NCI-H446 (cell line): Measurements from ENCODE around the gene LRP1B.

Experiments
- DNase-seq, 2 experiments: peaks; one replicate each; lab custom pipeline; 2025; lab: John Stamatoyannopoulos, UW

The LRP1B gene

DNA sequence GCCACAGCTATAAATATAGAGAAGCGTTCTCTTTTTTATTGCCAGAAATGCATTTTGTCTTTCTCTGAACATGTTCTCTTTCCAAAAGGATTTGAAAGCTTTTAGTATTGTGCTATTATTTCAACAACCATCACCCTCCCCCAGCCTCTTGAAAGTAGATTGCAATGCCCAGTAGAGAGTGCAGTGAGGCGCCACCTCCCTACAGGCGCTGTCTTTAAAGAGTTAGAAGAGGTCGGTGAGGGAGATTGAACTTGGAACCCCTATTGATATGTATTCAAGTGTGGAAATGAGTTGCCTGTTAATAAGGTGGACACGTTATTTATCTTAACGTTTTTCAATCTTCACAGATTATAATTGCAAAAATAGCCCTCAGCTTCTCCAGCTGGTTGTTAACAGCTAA is 360.3 kb downstream of the LRP1B start:
- DNase-seq = no peak

DNA sequence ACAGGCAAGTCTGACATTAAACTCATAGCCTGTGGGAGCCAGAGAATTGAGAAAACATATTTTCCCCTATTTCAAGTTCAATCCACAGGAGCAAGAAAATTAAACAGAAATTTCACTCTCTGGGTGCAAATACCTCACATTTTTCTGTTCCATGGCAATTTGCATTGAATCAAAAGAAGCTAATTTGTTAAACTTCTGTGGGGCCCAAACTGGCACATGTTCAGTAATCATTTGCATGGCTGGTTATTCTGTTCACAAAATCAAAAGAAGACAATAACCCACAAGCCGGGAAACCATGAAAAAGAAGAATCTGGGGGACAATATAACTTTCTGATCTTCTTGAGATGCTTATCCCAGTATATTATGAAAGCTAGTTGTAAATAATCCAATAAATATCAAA is 363.1 kb downstream of the LRP1B start:
- DNase-seq = no peak

DNA sequence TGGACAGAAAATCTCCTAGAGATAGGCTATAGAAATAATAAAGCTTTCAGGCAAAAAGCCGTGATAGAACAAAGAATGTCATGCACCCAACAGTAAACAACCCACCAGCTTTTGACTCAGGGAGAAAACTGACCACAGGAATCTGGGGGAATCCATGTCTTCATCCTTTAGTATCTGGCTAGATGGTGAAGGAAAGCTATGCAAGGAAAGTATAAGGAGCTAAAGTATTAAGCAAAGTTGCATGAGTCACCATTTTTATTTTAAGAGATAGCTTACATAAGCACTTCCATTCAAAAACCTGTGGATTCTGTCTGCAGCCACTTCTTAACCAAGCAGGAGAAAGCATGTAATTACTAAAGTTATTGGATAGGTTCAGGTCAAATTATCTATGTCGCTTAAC is 363.8 kb downstream of the LRP1B start:
- no peak for DNase-seq

DNA sequence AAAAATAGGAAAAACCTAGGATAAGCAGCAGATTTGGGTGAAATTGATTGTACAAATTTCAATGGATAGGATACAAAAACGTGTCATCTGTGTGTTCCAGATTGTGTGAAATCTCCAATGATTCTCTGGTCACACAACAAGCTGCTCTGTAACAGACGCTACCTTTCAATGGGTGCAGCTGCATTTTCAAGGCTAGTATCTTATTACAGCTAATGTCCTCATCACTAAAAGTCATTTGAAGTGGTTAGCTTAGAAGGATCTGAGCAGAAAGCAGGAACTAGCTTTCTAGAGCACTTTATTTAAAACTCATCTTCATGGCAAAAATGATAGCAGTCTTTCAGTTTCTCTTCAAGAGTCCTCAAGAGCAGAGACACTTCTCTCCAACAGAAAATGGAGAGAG is 364.6 kb downstream of the LRP1B start:
- DNase-seq = no peak

DNA sequence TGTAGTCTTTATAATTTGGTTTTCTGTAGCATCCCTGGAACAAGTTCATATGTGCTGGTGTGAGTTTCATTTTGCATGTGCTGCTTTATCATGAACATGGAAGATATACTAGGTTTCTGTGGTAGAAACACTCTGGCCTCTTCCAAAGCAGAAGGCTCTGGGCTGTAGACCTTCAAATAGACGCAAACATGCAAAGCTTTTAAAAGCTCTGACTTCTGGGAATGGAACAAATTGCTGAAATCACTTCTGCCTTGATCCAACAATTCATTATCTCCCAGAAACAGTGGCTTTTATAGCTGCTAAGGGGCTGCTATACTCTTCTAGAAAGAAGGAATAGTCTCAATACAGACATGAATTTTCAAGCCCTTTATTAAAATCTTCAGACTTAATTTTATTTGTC is 382.2 kb downstream of the LRP1B start:
- no peak for DNase-seq

DNA sequence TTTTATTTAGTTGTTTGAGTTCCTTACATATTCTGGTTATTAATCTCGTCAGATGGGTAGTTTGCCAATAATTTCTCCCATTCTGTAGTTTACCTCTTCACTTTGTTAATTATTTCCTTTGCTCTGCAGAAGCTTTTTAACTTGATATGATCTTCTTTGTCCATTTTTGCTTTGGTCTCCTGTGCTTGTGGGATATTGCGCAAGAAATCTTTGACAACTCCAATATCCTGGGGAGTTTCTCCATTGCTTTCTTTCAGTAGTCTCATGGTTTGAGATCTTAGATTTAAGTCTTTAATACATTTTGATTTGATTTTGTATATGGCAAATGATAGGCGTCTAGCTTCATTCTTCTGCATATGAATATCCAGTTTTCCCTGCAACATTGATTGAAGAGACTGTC is 389.2 kb downstream of the LRP1B start:
- DNase-seq = no peak

DNA sequence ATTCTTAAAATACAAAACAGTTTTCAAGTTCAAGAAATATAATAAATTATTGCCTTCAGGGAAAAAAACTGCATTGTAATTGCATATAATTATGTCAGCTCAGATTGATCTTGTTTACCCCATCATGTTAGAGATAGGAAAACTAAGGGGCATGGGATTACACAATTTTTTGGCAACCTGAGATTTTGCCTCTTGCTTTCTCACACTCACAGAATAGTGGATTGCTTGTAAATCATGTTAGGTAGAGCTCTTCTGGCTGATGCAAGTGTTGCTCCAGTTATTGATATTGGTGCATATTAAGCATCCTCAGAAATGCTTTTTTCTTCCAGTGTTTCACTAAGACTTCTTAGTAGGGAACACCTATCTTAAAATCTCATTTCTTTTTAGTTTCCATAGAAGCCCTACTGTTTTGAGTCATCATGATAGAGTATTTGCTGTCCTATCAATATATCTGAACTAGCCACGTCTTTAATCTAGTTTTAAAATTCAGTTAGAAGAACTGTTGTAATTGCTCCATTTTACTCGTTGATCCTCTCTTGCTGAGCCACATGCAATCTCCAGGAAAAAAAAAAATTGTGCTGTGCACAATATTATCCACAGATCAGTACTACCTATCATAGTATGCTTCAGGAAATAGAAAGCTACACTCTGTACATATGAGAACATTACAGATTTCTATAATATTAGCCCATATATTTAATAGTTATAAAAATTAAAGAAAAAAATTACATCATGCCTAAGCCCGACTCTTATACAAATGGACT is 393.1 kb downstream of the LRP1B start:
- no peak for DNase-seq

DNA sequence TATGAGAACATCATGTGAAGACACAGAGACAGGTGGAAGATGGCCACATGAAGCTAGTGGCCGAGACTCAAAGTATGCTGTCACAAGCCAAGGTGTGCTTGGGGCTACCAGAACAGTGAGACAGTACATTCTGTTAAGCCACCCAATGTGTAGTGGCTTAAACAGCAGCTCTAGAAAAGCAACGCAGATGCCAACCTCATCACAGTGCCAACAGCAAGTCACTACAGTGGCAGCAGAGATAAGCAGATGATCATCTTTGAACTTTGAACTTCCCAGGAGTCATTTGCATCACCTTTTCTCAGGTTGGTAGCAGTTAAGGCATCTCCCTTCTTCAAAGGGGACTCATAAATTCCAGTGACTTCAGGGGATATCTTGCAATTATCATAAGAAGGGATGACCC is 394.4 kb downstream of the LRP1B start:
- DNase-seq = no peak

DNA sequence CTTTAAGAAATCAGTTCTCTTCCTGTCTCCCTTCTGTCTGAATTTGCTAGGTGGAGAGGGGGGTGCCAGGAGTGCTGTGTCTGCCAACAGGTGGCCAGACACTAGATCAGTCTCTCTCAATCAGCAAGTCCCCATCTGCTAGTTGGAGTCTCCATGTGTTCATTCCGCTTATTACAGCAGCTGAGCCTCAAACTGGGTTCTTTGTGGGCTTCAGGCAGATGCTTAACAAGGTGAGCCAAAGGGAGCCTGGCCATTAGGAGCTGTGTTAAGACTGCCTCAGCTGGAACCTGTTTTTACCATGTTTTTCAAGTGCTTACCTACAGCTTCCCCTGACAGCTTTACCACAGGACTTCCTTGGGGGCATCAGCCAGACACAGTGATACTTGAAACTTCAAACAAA is 401.9 kb downstream of the LRP1B start:
- peak; percentile 24 to 80 for DNase-seq

DNA sequence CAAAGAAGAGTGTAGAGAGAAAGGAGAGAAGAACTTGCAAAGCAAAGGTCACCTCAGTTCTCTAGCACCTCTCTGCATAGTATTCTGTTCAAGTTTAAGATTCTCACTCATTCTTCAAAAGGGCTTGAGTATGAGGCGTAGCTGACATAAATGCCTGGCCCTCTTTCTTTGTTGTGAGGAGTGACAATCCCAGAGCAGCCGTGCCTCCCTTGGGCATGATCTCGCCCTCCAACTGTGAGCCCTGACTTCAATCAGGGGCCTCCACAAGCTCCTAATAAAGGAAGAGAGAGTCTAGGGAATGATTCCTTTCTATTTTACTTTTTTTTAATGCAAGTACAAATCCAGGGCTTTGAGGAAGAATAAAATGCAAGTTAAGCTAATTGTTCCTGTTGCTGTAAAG is 402.7 kb downstream of the LRP1B start:
- DNase-seq = no peak

DNA sequence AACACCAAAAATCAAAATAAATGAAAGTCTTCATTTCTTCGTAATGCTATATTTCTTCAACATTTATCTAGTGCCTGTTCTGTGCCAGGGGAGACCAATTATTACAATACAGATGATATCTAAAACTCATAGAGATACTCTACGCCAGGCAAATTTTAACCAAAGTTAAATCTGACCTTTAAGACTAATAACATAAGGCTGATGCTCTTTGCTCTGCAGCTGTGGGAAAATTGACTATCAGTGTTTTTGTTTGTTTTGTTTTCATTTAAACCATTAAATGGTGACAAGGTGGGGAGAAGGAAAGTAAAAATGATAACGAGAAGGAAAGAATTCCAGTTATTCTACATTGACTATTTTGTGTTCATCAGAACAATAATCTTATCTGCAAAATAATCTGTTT is 406.4 kb downstream of the LRP1B start:
- DNase-seq = no peak

DNA sequence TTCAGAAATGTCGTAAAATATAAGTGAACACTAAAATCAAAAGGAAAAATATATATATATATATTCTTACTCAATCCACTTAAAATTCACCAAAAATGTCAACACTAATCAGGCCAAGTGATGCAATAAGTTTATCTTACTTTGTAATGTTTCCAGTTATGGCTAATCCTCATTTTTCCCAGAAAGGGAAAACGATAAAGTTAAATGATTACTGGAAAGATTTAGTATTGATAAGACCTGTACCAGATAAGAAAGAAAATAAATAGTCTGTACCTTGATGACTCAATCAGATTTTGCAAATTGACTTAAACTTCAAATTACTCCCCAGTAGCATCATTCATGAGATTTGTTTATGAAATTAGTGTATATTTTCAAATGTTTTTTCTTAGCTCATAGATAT is 407.0 kb downstream of the LRP1B start:
- no peak for DNase-seq

DNA sequence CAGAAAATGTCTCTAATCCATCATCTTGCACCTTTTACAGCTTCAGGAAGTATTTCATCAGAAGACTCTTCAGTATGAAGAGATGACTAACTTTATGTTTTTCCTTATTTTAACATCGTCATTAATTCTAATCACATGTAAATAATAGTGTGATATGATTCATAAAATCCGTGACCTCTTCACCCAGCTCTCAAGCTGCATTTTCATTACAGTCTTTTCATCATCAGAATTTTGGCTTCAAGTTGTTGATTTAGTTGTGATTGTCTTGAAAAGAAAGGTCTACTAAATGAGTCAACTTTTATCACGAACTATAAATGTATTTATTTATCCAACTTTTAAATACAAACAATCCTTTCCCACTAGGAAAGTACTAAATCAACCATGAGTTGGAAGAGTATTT is 410.3 kb downstream of the LRP1B start:
- DNase-seq = no peak

DNA sequence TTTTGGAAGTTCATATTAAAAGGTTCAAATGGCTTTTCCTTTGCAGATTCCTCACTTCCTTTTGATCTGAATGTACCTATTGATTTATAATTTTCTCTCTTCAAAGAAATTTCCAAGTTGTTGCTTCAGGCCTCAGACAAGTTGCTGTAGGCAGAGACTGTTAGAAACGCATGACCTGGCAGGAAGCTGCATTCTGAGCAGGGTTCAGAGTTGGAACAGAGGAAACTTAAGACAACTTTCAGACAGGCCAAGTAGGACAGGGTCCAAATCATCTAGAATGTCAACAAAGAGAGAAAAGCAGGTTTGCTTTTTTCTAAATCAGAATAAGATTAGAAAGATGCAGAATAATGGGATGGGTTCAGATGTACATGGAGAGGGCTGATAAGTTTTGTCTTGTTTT is 416.3 kb downstream of the LRP1B start:
- DNase-seq = peak in 1 of 2 experiments; percentile 47

DNA sequence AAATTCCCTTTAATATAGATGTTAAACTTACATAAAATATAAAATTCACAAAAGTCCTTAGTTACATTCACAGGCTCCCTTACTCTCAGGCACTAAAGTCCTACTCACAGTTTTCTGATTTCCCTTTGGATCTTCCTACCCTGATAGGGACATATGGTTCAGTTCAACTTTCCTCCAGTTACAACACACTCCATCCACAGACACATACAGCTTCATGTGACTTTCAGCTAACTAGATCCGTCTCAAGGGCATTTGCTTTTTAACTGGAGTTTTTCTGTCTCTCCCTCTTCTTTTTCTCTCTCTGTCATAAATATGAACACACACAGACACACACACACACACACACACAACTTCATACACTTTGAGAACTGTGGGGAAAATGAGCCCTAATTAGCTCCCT is 419.2 kb downstream of the LRP1B start:
- no peak for DNase-seq

DNA sequence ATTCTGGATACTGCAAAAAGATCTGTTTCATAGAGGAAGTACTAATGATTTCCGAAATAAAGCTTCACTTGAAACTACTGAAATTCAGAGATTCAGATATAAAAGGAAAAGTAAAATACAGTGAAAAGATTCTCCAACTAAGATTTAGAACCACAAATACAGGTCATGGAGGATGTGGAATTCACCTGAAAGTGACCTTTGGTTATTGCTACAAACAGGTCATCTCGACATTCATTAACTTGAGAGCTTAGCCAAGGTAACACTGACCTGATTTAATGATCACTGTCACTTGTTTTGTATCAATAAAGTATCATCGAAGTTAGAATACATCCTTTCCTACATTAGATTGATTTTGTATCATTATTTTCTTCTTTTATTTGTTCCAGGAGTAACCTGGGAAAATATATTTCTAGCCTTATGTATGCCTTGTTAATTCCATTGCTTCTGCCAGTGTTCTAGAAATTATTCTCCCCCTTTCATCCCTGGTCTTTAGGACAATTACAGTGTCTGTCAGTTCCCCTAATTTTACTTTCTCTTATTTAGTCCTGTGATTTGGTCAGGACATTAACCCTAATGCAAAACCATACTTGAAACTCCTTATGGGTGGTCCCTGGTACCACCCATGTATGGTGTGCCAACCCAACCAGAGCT is 420.1 kb downstream of the LRP1B start:
- DNase-seq = no peak

DNA sequence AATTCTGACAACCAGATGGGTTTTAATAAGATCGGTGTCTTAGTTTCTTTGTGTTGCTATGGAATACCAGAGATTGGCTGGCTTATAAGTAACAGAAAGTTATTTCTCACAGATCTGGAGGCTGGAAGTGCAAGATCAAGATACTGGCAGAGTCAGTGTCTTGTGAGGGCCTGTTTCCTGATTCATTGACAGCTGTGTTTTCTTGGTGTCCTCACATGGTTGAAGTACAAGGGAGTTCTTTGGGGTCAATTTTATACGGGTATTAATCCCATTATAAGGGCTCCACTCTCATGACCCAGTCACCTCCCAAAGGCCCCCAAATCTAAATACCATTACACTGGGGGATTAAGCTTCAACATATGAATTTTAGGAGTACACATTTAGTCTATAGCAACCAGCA is 421.1 kb downstream of the LRP1B start:
- no peak for DNase-seq

DNA sequence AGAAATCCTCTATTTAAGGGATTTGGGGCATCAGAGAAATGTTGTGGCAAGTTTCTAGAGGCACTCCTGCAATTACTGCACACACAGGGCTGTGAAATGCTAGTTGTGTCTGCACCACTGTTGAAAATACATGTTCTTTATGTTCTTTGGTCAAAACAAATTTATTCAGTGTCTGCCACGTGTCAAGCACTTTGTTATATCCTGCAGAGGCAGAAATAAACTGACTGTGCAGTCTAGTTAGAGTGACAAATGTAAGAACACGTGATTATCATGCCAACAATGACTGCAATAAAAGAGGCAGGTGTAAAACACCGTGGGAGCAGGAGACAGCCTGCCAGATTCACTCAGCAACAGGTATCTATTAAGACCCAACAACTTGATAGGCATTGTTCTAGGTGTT is 423.3 kb downstream of the LRP1B start:
- DNase-seq = no peak

DNA sequence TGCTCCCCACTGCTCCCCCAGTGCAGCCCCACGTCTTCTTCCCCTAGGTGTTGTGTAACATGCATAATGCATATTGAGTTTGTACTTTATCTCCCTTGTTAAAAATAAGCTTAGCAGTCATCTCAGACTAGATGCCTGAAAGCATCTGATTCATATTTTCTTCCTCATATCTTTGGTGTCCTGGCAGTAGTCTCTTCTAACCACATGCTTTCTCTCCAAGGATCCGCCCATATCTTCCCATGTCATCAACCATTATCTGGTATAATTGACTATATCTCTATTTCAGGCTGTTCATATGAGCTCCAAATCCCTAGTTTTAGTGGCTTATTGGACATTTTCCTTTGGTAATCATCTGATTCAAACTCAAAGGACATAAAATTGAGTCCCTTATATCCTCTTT is 426.3 kb downstream of the LRP1B start:
- no peak for DNase-seq

DNA sequence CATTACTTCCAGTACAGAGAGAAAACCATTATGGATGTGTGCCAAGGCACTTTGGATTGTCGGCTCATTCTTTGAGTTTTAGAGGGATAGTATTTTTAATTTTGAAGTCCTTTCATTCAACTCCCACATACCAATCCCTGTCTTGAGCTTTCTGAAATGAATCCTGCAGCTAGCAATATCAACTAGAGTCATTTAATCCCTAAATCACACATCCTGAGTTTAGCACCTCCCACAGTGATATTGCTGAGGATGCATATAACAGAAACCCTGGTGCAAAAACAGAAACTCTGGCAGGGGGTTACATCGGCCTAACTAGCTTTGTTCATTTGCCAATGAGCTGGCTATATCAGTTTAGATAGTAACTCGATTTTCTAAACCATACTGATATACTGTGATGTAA is 427.3 kb downstream of the LRP1B start:
- DNase-seq = peak; percentile 20 to 45

DNA sequence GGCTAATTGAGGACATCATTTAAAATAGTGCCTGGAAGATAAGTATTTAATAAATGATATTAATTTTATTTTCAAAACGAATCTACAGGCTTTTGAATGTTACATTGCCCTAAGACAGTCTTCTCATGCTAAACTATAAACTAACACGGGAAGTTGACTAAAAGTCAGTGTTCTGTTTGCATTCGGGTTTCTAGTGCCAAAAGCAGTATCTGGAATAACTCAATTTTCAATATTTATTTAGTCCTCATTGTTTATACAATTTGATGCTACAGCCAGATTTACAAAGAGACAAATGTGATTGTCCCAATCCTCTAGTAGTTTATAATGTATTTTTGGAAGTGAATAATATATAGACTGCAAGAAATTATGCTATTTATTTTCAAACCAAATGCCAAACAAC is 429.2 kb downstream of the LRP1B start:
- no peak for DNase-seq

DNA sequence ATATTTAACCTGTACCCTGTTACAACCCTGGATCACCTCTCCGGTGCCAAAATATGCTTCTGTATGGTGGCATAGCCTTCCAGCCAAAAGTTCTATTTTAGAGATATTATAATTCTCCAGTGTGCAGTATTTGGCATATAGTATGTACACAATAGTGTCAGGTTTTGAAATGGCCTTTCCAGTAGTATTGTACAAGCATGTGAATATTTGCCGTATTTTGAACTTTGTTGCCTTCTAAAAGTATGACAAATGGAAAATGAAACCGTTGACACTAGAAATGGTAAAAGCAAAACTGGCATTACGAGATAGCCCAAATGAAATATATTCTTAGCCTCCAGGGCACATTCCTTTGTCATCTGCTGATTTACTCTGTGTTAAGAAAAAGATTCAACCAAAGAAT is 431.2 kb downstream of the LRP1B start:
- DNase-seq = no peak

DNA sequence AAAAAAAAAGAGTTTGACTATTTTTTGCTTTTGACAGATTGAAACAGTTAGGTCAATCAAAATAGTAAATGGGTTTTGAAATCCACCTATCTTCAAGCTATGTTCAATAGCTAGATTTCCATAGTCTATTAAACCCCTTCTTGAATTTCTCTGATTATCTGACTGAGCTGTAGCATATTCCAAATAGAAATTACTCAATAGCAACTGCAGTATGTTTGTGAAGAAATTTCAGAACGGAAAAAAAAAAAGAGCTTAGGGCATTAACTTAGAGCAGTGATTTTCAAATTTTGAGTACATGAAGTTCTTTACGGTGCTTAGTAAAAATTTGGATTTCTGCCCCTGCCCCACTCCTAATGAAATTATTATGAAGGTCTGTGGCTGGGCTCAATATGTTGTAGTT is 432.3 kb downstream of the LRP1B start:
- no peak for DNase-seq

DNA sequence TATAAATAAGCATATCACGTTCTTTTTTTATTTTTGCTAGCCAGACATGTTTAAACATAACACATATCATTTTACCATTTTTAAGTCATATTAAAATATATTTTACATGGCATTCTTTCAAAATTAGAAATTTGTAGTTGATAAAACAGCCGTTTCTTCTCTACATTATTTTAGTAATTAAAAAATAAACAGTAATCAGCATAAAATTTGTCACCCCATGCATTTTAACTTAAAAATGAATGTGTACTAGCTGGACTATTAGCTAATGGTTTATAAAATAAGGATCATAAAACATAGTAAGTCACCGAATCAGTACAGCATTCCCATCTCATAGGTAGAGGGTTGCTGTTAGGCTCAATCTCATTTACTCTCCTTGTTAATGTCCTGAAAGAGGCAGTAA is 433.8 kb downstream of the LRP1B start:
- no peak for DNase-seq
